ENCODE data around the gene PLA2G3. TPM values are rescaled to one million over a fixed set of nuclear protein-coding genes. Genes with fewer than 3 reads are reported as not detected.

The PLA2G3 gene
- total and polyA plus RNA-seq, 2 donors (not counting 3 experiments of a cell fraction or from before 2014, with no cell fraction given): 0.75 to 0.84 TPM

DNA sequence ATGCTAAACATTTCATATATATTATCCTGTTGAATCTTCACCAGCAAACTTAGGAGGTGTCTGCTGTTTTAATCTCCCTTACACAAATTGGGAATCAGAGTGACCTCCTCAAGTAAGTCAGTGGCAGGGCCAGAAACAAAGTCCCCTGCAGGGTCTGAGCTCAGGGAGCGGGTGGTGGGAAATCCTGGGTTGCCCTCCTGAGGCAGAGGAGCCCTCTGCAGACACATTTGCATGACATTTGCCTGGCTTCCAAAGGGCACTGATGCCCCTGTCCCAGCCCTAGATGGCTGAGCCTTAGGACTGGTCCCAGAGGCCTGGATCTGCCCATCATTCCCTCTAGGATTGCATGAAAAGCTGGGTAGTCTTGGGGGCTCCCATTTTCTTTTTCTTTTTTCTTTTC, 19.7 kb downstream of the PLA2G3 start:
- dilution Hi-C loops (cut with MboI; ENCODE audit: extremely low pct_ligation_motif_present, low sequenced_read_pairs): no loop called here
- TF ChIP-seq EZH2 (IDR thresholded peaks at IDR 0.05; ENCODE audit: borderline replicate concordance, low read depth, low read length, severe bottlenecking): no peak
- TF ChIP-seq, protein P1, sequence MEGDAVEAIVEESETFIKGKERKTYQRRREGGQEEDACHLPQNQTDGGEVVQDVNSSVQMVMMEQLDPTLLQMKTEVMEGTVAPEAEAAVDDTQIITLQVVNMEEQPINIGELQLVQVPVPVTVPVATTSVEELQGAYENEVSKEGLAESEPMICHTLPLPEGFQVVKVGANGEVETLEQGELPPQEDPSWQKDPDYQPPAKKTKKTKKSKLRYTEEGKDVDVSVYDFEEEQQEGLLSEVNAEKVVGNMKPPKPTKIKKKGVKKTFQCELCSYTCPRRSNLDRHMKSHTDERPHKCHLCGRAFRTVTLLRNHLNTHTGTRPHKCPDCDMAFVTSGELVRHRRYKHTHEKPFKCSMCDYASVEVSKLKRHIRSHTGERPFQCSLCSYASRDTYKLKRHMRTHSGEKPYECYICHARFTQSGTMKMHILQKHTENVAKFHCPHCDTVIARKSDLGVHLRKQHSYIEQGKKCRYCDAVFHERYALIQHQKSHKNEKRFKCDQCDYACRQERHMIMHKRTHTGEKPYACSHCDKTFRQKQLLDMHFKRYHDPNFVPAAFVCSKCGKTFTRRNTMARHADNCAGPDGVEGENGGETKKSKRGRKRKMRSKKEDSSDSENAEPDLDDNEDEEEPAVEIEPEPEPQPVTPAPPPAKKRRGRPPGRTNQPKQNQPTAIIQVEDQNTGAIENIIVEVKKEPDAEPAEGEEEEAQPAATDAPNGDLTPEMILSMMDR (IDR thresholded peaks at IDR 0.05; ENCODE audit: extremely low read depth in 1 of 2, insufficient read depth in 1 of 2, low read depth in 1 of 2, low read length in 2 of 2): no peak
- no peak for TF ChIP-seq MYC (IDR thresholded peaks at IDR 0.05; ENCODE audit: low read depth, low read length)
- TF ChIP-seq JUN (IDR thresholded peaks at IDR 0.05; ENCODE audit: borderline replicate concordance, insufficient read depth, insufficient read length, low read depth): no peak
- no peak for TF ChIP-seq GATA2 (IDR thresholded peaks at IDR 0.05; ENCODE audit: insufficient read depth, insufficient read length, low read depth, low read length)
- TF ChIP-seq POLR2A (IDR thresholded peaks at IDR 0.05; ENCODE audit: low read depth, low read length): no peak
- TF ChIP-seq POLR2AphosphoS5 (IDR thresholded peaks at IDR 0.05; ENCODE audit: insufficient read depth, low read depth, low read length): no peak
- TF ChIP-seq, protein P2, sequence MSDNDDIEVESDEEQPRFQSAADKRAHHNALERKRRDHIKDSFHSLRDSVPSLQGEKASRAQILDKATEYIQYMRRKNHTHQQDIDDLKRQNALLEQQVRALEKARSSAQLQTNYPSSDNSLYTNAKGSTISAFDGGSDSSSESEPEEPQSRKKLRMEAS (IDR thresholded peaks at IDR 0.05; ENCODE audit: insufficient read depth, insufficient read length): no peak
- no peak for TF ChIP-seq FOS (IDR thresholded peaks at IDR 0.05; ENCODE audit: borderline replicate concordance, insufficient read depth, low read length)
- no peak for FAIRE-seq

More for the DNA sequence above, 19.7 kb downstream of the PLA2G3 start:
- BruUV-seq (replicated peaks): no TSS peak
- ChIA-PET POLR2A (interaction anchor here (1.2 kb wide), 1 partner anchor 24 kb away, joined by 4 read pairs; no protein-coding TSS in a partner anchor), CTCF (interaction anchor here (0.7 to 1.6 kb wide), 3 partner anchors 13 to 173 kb away, joined by 3 to 6 read pairs (median 4); partner anchors contain the start of gene SELENOM)
- H2AFZ ChIP-seq (ENCODE audit: low read depth, low read length): no peak overlapping the region
- H4K20me1 ChIP-seq (replicated peaks; ENCODE audit: control insufficient read depth, extremely low read depth, insufficient read depth, low read length): no peaks in the 10 kb centered on the region
- no peak overlapping the region for H3K4me2 ChIP-seq (ENCODE audit: insufficient read depth, low read length)
- DNase-seq (ENCODE audit: low read depth, low spot score): no peak
- H3K4me1 ChIP-seq (ENCODE audit: control insufficient read depth, extremely low read depth, insufficient read depth, low read length): no peaks in the 10 kb centered on the region
- peaks cover 0 to 4% of the 10 kb centered on the region in 2 experiments for H3K27me3 ChIP-seq (ENCODE audit: control insufficient read depth in 2 of 2, insufficient read depth in 2 of 2, low read length in 2 of 2)
- no peaks in the 10 kb centered on the region for H3K9me1 ChIP-seq (replicated peaks; ENCODE audit: control insufficient read depth, extremely low read depth, insufficient read depth, low read length)
- H3K27ac ChIP-seq (ENCODE audit: insufficient read depth, low read depth, low read length): no peak overlapping the region
- H3K9me3 ChIP-seq (replicated peaks; ENCODE audit: control insufficient read depth, insufficient read depth, low read length): no peaks in the 10 kb centered on the region
- H3K79me2 ChIP-seq (ENCODE audit: control insufficient read depth, insufficient read depth, low read length): no peaks in the 10 kb centered on the region
- no peak overlapping the region for H3K4me3 ChIP-seq (replicated peaks in 1 of 3; ENCODE audit: insufficient read depth in 1 of 3, low read depth in 1 of 3, low read length in 3 of 3)
- no peaks in the 10 kb centered on the region for H3K36me3 ChIP-seq (ENCODE audit: control insufficient read depth in 2 of 2, extremely low read depth in 1 of 2, insufficient read depth in 2 of 2, low read length in 2 of 2)
- no peak overlapping the region for H3K9ac ChIP-seq (replicated peaks; ENCODE audit: extremely low read depth, insufficient read depth, low read length)
- intact Hi-C loops (cut with micrococcal nuclease): no loop called here
